ENCODE measurements around the gene EML6. TPM values are rescaled to one million over a fixed set of nuclear protein-coding genes. Genes with fewer than 3 reads are reported as not detected.

Gene EML6
- total RNA-seq, 1 experiment from 2014 or later: 5.2 TPM

DNA sequence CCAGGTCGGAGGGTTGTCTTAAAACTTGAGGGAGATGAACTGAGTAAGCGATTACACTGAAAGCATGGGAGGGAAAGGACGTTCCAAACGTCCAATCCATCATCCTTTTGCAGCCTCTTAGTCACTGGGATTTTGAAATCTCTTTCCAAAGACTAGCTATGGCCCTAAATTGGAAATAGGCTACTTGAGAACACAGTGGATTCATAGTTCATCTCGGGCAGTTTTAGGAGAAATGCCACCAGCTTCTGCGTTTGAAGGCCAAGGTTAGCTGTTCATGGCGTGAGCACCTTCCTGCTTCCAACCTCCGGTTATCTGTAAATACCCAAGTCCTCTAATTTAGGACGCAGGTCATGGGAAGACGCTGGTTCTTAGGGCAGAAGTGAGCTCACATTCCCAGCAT, 821 bp upstream of the EML6 start:
- CTCF ChIA-PET: interaction anchor here (0.9 to 1.5 kb wide), 2 partner anchors 17 to 178 kb away, joined by 3 read pairs; no protein-coding TSS in a partner anchor
- Mint-ChIP-seq H3K36me3 (ENCODE audit: insufficient read depth, unreplicated experiment) (no peaks in the 10 kb centered on the region), H3K4me1 (ENCODE audit: low read depth, unreplicated experiment) (no peaks in the 10 kb centered on the region), H3K9me3 (ENCODE audit: unreplicated experiment) (no peaks in the 10 kb centered on the region), H3K27me3 (ENCODE audit: insufficient read depth, unreplicated experiment) (peaks cover 6% of the 10 kb centered on the region), H3K4me3 (ENCODE audit: unreplicated experiment) (peak overlapping the region; percentile 92), H3K27ac (ENCODE audit: unreplicated experiment) (peak overlapping the region; percentile 70)
- TSS peak; percentile 76 for BruUV-seq (replicated peaks)
- no peaks in the 10 kb centered on the region for H3K36me3 ChIP-seq (ENCODE audit: control insufficient read depth, insufficient read depth, low read length)
- peak overlapping the region; percentile 76 for H3K4me3 ChIP-seq (ENCODE audit: low read depth, low read length)
- no peaks in the 10 kb centered on the region for H3K27me3 ChIP-seq (replicated peaks; ENCODE audit: control insufficient read depth, insufficient read depth, low read length)
- no peaks in the 10 kb centered on the region for H3K9me3 ChIP-seq
- intact Hi-C loops (cut with micrococcal nuclease; ENCODE audit: unreplicated experiment): loop anchor here (2.0 to 5.0 kb wide), 2 partner anchors 32 to 115 kb away; no protein-coding TSS in a partner anchor
- H3K4me1 ChIP-seq: no peaks in the 10 kb centered on the region
- POLR2A ChIA-PET: interaction anchor here (0.6 to 1.7 kb wide), 2 partner anchors 31 to 833 kb away, joined by 4 read pairs; no protein-coding TSS in a partner anchor
- TF ChIP-seq, protein P1, sequence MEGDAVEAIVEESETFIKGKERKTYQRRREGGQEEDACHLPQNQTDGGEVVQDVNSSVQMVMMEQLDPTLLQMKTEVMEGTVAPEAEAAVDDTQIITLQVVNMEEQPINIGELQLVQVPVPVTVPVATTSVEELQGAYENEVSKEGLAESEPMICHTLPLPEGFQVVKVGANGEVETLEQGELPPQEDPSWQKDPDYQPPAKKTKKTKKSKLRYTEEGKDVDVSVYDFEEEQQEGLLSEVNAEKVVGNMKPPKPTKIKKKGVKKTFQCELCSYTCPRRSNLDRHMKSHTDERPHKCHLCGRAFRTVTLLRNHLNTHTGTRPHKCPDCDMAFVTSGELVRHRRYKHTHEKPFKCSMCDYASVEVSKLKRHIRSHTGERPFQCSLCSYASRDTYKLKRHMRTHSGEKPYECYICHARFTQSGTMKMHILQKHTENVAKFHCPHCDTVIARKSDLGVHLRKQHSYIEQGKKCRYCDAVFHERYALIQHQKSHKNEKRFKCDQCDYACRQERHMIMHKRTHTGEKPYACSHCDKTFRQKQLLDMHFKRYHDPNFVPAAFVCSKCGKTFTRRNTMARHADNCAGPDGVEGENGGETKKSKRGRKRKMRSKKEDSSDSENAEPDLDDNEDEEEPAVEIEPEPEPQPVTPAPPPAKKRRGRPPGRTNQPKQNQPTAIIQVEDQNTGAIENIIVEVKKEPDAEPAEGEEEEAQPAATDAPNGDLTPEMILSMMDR (IDR thresholded peaks at IDR 0.05; ENCODE audit: insufficient read depth in 1 of 2, low read depth in 1 of 2, low read length in 1 of 2, severe bottlenecking in 1 of 2, unreplicated experiment in 1 of 2): no peak
- DNase-seq: peak in 1 of 2 experiments; percentile 16

DNA sequence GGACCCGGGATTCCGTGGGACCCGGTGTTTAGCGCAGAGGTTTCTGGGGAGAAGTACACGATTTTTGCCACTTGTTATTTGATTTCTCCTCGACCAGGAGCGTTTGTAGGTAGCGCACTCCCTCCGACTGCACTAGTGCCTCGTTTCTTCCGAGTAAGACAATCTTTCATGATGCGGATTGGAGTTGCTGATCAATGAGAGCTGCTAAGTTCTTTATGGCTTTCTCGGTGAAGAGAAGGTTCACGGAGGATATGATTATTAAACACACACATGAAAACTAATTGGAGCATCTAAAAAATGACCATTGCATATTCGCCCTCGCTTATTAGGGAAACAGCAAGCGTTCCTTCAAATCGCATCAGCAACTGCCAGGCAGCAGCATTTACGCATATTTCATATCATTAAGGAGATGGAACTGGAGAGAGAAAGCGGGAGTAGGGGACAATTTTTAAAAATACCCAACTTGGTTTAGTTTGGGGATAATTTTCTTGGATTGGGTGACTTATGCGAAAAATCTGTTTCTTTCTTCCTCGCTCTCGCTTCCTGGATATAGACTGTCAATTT, 616 bp downstream of the EML6 start:
- H3K4me1 Mint-ChIP-seq (ENCODE audit: low read depth, unreplicated experiment): peaks cover 7% of the 10 kb centered on the region
- no peaks in the 10 kb centered on the region for H3K9me3 ChIP-seq
- intact Hi-C loops (cut with micrococcal nuclease; ENCODE audit: unreplicated experiment): loop anchor here (2.0 to 5.0 kb wide), 2 partner anchors 33 to 113 kb away; no protein-coding TSS in a partner anchor
- H3K27me3 ChIP-seq (replicated peaks; ENCODE audit: control insufficient read depth, insufficient read depth, low read length): no peaks in the 10 kb centered on the region
- peak overlapping the region; percentile 70 for H3K27ac Mint-ChIP-seq (ENCODE audit: unreplicated experiment)
- BruUV-seq (replicated peaks): no TSS peak
- ChIA-PET CTCF (no interaction called here), POLR2A (interaction anchor here (0.6 to 1.7 kb wide), 4 partner anchors 32 to 818 kb away, joined by 3 to 4 read pairs (median 3); no protein-coding TSS in a partner anchor)
- H3K9me3 Mint-ChIP-seq (ENCODE audit: unreplicated experiment): no peaks in the 10 kb centered on the region
- H3K27me3 Mint-ChIP-seq (ENCODE audit: insufficient read depth, unreplicated experiment): peaks cover 5% of the 10 kb centered on the region
- H3K36me3 Mint-ChIP-seq (ENCODE audit: insufficient read depth, unreplicated experiment): no peaks in the 10 kb centered on the region
- DNase-seq: no peak
- no peaks in the 10 kb centered on the region for H3K36me3 ChIP-seq (ENCODE audit: control insufficient read depth, insufficient read depth, low read length)
- no peaks in the 10 kb centered on the region for H3K4me1 ChIP-seq
- TF ChIP-seq, protein P1 (IDR thresholded peaks at IDR 0.05; ENCODE audit: insufficient read depth in 1 of 2, low read depth in 1 of 2, low read length in 1 of 2, severe bottlenecking in 1 of 2, unreplicated experiment in 1 of 2): no peak
- H3K4me3 Mint-ChIP-seq (ENCODE audit: unreplicated experiment): peak overlapping the region; percentile 92
- peak overlapping the region; percentile 76 for H3K4me3 ChIP-seq (ENCODE audit: low read depth, low read length)

DNA sequence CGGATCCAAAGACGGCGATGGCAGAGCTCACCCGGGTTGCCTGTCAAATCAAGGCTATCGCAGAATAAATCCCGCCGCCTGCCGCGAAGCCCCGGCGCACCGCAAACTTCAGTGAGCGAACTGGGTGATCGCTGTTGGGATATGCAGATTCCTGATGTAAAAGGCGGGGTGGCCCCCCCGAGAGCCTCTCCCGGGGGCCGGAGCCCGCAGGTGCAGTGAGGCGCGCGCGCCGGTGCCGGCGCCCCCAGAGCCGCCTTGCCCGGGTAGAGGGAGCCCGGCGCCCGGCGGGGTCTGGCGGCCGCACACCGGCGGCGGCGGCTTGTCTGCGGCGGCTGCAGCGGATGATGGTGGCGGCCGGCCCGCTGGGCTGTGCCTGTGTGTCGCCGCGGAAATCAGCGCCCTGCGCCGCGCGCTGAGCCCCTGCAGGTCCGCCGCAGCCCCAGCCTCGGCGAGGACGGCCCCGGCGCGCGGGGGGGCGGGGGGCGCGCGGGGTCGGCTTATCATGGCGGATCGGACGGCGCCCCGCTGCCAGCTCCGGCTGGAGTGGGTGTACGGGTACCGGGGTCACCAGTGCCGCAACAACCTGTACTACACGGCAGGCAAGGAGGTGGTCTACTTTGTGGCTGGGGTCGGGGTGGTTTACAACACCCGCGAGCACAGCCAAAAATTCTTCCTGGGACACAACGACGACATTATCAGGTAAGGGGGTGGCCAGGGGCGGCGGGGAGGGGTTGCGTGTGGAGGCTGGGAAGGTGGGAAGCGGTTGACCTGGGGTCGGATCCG, 1.3 kb downstream of the EML6 start:
- Histone ChIP-seq H3K27me3 (replicated peaks; ENCODE audit: control insufficient read depth, insufficient read depth, low read length) (no peaks in the 10 kb centered on the region), H3K9me3 (no peaks in the 10 kb centered on the region), H3K4me1 (no peaks in the 10 kb centered on the region), H3K4me3 (ENCODE audit: low read depth, low read length) (peak overlapping the region; percentile 76), H3K36me3 (ENCODE audit: control insufficient read depth, insufficient read depth, low read length) (no peaks in the 10 kb centered on the region)
- no TSS peak for BruUV-seq (replicated peaks)
- DNase-seq: peak in 1 of 2 experiments; percentile 43
- no peaks in the 10 kb centered on the region for H3K36me3 Mint-ChIP-seq (ENCODE audit: insufficient read depth, unreplicated experiment)
- H3K27me3 Mint-ChIP-seq (ENCODE audit: insufficient read depth, unreplicated experiment): peaks cover 4% of the 10 kb centered on the region
- H3K9me3 Mint-ChIP-seq (ENCODE audit: unreplicated experiment): no peaks in the 10 kb centered on the region
- peak overlapping the region; percentile 92 for H3K4me3 Mint-ChIP-seq (ENCODE audit: unreplicated experiment)
- ChIA-PET CTCF (no interaction called here), POLR2A (no interaction called here)
- peaks cover 7% of the 10 kb centered on the region for H3K4me1 Mint-ChIP-seq (ENCODE audit: low read depth, unreplicated experiment)
- H3K27ac Mint-ChIP-seq (ENCODE audit: unreplicated experiment): peak overlapping the region; percentile 42
- TF ChIP-seq, protein P1 (IDR thresholded peaks at IDR 0.05; ENCODE audit: insufficient read depth in 1 of 2, low read depth in 1 of 2, low read length in 1 of 2, severe bottlenecking in 1 of 2, unreplicated experiment in 1 of 2): no peak
- intact Hi-C loops (cut with micrococcal nuclease; ENCODE audit: unreplicated experiment): loop anchor here (5.0 kb wide), 1 partner anchor 113 kb away; no protein-coding TSS in a partner anchor

Data from Caco-2 (cell line).